NCI-H2107 treated with DMSO at 0.1 percent for 48 hours (cell line): ENCODE measurements around the gene PTPRE.

Experiments
- DNase-seq: peaks from one replicate; lab custom pipeline; 2025; ENCODE audit not compliant: unreplicated experiment; lab: John Stamatoyannopoulos, UW

The PTPRE gene

DNA sequence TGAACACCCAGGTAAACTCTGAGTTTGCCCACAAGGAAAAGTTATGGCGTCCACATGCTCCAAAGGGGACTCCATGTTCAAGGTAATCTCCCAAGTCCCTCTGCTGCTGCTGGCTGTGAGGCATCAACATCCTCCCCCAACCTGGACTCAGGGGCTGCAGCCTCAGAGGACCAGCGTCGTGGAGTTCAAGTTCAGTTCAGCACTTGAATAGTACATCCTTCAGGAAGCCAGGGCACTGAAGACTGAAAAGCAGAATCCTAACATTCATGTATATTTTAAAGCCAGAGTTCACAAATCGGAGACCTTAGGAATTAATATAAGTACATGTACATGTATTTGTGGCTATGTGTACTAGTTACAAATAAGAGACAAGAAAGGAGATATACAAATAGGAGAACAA is 90.4 kb downstream of the PTPRE start:
- no peak for DNase-seq

DNA sequence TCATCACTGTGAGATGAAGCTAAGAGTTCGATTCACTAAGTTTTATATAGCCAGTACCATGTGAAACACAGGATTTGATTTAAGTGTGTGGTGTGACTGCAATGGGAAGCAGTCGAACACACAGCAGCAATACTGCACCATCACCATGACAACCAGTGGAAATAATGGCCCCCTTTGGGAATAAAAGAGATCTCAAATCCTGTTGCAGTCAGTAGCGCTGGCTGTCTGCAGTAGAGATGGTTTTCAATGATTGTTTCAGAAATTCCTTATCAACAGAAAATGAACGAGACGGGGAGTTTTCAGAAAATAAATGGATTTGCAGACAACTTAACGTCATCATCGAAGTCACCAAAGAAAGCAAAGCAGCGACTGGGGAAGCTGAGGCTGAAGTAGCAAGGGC is 91.0 kb downstream of the PTPRE start:
- DNase-seq, result no peak

DNA sequence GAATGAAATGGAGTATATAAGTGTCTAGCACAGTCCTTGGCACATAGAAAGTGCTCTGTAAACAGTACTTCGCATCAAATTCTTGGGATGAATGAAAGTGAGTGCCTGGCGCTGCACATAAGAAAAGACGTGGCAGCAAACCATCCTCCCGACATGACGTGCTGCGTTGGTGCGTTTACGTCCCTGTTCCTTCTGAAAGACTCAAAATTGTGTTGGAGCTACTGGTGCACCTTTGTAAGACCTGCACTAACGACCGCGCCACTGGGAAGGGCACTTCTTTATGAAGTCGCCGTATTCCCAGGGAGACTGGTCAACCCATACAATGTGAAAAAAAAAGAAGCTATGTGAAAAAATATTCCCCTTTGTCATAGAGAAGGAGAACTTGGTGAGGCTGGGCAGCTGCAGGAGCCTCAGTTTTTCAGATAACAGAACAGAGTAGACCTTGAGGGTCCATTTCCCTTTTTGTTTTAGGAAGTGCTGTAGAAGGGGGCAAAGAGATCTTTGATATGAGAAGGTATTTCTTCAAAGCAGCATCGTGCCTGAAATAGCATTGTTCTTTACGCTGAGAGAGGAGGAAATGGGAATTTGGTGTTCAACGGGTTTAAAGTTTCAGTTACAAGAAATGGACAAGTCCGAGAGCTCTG is 91.7 kb downstream of the PTPRE start:
- no peak for DNase-seq

DNA sequence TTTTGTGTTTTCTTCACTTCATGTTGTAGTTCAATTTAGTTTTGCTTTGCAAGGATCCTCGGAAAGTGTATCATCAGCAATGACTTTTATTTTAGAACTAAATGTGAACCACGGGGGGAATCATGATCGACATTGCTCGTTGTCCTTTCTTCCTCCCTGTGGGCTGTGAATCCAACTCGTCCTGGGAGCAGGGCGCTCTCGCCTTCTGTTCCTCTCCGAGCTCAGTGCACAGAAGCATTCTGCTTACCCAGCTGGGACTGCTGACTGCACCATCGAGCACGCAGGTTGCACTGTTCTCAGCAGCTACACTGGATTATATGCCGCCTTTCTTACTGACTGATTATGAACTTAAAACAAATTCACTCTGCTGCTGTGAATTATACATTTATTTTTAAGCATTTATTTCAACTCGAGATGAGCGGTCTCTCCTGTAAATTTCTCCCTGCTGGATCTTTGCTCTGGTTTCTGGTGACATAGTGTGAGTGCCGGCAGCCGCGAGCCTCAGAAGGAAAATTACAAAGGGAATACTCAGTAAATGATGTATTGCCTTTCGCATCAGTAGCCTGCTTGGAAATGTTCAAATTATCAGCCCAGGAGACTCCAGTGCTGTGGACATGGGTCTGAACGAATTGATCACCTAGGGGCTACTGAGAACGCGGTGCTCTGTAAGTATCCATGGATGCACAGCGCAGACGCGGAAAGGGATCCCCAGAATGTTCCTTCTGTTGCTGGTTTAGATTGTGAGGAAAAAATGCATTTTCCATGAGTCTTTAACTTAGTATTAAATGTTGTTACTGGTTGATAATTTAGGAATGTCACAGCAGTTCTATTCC is 92.6 kb downstream of the PTPRE start:
- no peak for DNase-seq

DNA sequence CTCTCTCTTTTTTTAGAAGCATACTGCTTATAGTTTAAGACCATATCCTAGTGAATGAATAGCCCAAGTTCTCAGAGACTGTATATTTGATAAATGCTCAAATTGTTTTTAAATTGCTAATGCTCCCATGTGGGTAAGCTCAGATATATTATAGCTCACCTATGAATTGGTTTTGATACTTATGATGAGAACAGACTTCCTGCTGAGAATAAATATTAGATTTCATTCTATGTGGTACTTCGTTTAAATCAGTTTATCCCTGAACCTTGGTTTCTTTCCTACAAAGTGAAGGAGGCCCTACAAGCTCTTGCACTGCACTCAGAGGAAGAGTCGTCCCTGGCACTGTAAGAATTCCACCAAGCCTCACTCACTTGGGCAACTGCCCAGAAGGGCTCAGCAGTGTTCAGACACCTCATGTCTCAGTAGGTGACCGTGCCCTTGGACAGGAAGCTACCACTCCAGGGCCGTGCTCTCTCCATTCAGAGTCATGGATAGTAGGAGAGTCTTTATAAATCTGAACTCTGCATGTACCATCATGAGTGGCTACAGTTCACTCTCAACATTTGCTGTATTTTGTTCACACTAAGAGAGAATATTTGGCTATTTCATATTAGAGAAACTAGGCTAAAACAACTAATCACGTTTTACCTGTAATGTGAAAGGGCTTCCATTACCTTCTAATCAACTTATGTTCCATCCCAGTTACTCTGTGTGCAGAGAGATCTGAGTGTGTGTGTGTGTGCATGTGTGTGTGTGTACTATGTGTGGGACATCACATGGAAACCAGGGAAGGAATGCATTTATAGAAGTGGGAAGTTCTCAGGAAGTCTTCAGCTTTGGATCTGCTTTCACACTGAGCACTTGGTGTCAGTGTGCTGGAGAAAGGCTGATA is 93.8 kb downstream of the PTPRE start:
- no peak for DNase-seq

DNA sequence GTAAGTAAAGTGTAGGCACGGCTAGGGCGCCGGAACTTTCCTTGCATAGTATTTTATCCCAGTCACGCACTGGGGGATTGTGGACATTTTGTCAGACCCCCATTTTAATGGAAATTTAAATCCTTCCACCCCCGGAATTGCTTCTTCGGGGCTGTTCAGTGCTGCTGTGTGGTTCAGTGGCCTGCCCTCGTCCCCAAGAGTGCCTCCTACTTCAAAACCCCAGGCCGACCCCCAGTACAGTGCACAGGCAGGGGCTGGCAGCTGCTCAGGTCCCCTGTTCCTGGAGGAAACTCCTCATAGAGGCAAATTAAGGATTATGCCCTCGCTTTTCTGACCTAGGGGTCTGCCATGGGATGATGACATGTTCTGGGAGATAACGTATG is 94.5 kb downstream of the PTPRE start:
- no peak for DNase-seq

DNA sequence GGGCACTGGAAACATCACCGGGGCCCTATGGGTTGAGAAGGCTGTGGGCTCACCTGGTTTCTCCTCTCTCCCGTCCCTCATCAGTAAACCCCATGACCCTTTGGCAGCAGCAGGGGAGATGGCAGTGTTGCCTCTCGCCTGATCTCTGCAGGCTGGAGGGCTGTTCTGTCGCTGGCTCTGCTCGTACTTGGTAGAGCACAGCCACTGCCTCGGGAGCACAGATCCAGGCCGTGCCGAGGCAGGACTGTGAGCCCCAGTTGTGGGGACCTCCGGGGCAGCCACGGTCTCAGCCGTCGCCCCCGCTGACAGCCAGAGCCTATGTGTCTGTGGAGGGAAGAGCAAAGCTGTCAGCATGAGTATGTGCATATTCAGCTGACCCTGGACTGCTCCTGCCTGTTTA is 94.9 kb downstream of the PTPRE start:
- no peak for DNase-seq

DNA sequence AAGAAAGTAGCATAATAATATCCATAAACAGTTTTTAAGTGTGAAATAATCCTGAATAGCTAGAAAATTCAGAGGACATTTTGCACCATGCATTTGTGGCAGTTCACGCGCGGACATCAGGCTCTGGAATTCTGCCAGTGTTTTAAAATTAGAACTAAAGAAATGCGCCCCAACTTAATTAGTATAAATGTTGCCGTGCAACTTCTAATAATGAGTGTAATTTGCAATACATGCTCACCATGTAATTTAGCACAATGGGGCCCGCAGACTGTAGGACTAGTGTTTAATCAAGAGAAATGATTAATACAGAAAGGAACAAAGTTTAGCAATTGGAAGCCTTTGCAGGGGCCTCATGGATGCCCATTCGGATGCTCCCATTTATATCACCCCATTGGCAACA is 96.6 kb downstream of the PTPRE start:
- DNase-seq, result no peak

DNA sequence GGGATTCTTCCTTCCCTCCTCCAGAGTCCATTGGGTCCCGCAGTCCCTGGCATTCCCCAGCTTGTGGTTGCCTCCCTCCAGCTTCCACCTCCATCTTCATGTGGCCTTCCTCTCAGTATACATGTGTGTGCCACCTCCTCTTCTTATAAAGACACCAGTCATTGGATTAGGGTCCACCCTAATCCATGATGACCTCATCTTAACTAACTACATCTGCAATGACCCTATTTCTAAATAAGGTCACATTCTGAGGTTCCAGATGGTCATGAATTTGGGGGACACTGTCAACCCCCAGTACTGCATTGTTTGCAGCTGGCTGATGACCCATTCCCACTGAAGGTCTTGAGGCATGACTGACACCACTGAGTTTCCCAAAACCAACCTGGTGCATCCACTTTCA is 99.0 kb downstream of the PTPRE start:
- DNase-seq, result no peak

DNA sequence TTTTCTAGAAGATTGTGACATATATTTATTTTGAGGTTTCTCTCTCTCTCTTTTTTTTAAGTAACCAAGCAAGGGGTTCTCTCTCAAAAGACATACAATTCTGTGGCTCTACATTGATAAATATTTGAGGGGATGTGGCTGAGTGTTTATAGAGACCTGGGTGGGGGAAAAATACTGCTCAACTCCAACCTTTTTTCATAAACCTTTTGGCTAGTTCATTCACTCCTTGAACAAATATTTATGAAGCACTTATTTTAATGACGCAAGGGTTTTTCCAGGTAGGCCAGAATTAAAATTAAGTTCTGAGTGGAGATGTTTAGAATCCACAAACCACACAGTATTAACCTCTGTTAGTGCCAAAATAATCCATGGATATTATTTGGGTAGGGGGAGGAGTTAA is 100.2 kb downstream of the PTPRE start:
- no peak for DNase-seq

DNA sequence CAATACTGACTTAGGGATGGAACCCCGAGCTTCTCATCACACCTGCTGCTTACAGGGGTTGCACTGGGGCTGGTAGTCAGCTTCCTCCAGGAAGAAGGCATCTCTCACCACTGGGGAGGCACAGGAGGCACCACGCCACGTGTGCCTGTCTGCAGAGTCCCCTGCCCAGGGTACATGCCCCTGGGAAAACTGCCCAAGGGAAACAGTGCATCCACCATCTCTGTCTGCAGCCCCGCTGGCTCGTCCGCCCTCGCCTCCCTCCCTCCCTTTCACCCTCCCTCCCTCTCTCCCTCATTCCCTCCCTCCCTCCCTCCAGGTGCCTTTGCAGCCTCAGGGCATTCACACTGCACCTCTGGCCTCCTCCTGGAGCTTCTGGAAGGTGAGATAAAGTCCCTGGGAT is 101.1 kb downstream of the PTPRE start:
- DNase-seq, result no peak

DNA sequence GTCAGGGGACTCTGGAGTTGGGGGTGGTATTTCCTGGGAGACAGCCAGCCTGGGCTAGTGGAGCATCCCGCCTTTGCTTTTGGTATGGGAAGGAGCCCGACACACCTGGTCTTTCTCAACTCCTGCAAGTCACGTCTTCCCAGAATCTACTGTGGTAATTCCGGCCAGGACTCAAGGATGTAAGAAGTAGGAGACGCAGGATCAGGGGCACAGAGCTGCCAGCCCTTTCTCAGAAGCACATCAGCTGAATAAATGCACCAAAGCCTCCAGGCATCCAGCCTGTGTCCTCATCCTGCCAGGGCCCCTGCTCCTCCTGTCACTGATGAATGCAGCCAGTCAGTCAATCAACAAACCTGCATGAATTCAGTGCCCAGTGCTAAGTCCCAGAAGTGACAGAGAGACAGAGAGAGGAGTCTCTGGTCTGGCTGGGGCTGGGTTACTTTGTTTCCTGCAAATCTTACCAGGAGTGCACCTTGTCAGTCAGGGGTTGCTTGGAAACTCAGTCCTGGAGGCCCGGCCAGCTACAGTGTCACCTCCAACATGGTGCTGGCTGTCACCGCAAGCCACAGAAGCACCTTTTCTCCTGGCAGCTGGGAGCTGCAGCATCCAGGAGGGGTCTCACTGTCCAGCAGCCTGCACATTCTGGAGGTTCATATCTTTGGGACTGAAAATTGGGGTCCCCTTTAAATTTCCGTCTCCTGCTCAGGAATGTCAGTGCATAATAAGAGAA is 101.8 kb downstream of the PTPRE start:
- DNase-seq, result no peak

DNA sequence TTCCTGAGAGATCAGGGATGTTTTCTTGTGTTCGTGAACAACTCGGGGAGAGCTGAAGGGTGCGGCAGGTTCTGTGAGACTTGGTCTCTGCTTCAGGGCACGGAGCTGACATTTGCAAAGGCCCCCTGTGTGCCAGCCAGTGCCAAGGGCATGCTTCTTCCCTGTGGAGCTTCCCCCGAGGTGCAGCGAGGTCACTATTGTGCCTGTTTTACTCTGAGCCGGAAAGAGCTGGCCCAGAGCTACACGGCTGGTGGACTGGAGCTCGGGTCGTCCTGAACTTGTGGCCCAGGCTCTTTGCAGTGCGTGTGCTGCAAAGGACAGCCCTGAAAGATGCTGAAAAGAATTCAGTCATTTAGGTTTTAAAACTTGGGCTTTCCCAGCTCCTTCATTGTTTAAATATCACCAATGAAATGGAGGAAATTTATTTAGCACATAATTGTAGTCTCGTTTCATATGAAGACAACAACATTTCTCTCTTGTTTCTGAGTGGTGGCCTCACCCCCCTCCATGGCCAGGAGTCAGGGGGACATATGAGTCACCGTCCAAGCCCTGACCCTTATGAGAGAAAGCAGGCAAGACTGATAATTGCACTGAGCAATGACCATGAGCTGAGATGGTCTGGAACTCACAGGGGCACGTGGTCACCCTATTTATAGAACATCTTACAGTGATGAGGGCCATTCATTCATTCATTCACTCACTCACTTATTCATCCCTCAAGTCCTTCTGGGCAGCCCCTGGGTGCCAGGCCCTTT is 102.6 kb downstream of the PTPRE start:
- DNase-seq, result no peak

DNA sequence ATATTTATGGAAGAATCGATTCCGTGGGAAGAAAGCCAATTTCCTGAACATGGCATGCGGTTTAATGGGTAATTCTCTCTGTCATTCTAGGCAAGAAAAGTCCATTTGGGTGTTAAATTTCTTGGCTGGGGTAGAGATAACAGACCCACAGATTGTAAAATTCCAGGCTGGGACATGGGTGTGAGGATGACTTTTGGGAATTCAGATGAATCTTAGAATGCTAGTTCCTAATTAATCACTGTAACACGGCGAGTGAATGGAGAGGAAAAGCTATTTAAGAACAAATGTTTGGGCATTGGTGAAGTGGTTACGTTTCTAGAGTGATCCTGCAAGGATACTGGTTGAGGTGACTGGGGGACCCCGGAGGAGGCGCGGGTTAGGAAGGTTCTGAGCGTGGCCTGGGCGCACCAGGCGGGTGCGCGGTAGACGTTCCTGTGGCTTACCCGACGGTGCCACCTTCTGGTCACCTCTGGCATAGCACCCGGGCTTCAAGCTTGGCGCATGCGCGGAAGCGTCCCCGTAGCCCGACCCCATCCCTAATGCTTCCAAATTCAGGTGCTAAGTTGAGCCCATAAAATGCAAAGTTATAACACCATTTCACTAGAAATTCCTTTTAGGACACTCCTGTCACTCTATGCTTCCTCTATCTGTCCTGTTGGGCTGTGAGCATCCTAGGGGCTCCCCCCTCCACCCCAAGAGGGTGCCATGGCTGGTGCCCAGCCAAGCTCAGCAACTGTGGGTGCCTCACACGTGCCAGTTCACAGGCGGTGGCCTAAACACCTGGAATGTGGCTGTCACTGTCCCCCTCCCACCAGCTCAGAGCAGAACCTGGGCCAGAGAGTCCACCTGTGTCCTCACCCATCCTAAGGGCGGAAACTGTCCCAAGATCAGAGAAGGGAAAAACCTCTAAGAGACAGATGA is 104.4 kb downstream of the PTPRE start:
- peak; percentile 1 for DNase-seq

DNA sequence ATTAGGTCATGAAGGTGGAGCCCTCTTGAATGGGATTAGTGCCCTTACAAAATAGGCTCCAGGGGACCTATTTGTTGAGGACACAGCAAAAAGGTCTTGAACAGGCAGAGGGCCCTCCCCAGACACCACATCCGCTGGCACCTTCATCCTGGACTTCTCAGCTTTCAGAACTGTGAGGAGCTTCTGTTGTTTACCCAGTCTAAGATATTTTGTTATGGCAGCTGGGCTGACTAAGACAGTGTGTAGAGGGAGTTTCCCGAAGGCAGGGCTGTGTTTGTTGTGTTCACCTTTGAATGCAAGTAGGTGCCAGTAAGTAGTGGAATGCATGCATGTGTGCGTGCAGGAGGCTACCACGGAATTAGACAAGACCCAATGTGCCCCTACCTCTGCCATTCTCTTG is 106.7 kb downstream of the PTPRE start:
- DNase-seq, result no peak

DNA sequence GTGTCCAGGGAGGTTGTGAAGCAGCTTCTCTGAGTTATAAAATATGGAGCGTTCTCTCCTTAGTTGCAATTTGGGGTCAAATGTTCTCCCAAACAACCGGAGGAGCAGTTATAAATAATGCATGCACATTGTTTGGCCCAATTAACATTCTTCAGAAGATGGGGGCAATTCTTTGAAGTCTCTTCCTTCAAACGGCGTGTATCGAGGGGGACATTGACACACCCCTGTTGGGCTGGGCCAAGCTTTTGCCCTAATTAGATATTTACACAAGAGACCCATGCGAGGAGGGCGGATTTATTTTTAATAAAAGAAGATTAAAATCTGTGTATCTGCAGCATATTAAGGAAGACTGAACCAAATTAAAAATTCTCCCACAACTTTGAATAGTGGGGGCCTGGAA is 107.3 kb downstream of the PTPRE start:
- DNase-seq, result no peak

DNA sequence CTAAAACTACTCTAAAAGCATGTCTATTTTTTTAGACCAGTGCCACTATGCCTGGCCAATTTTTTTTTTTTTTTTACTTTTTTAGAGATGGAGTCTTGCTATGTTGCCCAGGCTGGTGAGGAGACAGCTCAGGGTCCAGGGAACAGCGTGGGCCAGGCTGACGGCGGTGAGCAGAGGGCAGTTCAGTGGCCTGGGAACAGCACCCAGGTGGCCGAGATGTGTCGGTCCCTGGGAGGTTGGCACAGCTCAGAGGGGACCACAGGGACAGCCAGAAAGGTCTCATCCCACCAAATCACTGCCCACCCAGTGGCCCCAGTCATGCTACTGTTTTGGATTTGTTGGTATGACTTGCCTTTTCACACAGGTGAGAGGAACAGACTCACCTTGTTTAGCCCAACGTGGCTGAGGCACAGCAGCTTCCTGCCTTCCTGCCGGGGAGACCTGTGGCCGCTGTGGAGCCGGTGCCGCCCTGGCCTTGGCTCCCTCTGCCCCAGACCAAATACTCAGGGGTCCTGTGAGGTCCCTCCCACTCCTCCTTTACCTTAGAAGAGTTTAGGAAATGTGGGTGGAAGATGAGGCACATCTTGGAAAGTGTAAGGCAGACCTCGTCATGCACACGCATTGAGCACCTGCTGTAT is 109.6 kb downstream of the PTPRE start:
- DNase-seq, result no peak

DNA sequence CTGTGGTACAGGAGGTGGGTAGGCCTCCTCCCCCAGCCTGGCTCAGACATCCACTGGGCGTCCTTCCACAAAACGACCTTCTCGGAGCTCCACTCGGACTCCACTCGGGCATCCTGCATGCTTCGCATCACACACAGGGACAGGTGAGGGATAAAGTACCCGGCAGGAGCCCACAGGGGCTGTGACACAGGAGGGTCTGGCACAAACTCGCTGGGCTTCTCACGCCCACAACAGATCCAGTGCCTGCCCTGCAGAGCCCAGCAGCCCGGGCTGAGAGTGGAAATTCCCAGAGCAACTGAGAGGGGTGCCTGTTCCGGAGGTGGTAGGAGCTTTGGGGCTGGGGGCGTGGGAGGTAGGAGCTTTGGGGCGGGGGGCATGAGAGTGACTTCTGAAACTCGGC is 110.9 kb downstream of the PTPRE start:
- DNase-seq, result no peak

DNA sequence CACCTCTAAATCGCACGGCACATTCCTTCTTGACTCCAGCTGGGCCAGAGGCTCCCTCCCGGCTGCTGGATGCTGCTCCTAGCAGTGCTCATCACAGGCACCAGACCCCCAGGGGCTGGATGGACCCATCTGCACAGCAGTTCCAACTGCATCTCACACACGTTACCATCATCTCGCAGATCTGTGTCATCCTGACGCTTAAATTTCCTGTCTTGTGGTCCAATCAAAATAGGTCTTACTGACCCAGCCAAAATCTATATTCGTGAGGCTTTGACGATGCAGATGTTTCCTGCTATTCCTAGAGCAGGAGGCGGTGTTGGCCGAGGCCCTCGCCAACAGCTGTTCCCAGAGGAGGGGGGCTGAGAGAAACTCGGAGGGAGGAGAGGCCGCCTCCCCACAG is 111.3 kb downstream of the PTPRE start:
- no peak for DNase-seq
